SIG-M5 treated with dmso at 0.1 percent for 504 hours (cell line): ENCODE results near the gene RASGEF1C.

Source experiments
- DNase-seq: peaks from one replicate; lab custom pipeline; 2025; ENCODE audit not compliant: unreplicated experiment; lab: John Stamatoyannopoulos, UW

RASGEF1C gene

DNA sequence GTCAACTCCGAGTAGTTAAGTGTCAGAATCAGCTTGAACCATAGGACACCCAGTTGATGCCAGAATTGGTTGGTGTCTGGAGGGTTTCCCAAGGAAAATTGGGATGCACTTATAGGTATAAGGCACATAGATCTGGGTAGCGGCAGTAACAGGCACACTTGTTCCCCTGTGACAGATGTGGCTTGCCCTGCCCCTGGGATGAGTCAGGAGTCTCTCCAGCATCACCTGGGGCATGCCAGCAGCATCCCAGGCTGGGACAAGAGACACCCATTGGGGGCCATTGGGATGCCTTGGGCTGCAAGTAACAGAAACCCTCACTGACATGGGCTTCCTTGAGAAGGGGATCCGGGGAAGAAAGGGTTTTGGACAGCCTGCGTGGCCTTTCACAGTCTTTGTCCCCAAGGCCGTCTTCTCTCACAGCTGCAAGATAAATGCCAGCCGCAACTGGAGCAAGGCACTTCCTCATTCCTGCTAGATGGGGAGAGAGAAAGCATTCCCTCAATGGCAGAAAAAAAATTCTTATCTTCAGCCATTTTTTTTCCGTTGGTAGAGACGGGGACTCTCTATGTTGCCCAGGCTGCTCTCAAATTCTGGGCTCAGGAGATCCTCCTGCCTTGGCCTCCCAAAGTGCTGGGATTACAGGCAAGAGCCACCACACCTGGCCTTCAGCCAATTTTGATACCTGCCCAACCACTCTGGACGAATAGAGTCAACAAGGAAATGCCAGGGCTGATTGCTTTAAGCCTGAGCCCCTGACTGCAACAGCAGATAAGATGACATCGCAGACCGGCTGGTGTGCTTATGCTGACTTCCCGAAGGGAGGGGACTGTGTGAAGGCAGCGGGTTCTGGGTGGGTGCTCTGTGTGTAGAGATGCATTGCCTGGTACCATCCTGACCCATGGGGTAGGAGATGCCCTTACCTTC, 124.1 kb downstream of the RASGEF1C start:
- DNase-seq, result peak; percentile 66

DNA sequence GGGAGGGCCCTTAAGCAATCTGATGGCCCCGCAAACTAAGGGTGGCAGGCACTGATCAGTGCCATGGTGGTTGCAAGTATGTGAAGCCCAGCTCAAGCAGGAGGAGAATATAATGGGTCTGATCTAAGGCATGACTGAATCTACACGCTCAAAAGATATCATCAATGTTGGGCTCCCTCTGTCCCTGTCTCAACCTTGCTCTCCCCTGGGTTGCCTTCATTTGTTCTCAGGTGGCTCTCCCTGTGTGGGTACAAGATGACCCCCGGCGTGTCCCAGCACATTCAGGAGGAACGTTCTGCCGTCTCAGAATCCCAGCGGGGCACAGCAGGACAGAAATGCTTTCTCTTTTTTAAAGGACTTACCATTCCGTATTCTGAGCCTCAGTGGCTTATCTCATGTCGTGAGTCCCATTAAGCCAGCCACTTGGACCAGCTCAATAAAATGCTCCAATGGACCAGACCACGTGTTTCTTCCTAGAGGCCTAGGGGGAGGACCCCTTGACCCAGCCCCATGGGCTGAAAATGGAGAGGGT, 125.4 kb downstream of the RASGEF1C start:
- DNase-seq, result no peak

GRCh38 chr5:180082633-180083420, 126.2 kb downstream of the RASGEF1C start:
- no peak for DNase-seq

GRCh38 chr5:180081481-180081880, 127.5 kb downstream of the RASGEF1C start:
- no peak for DNase-seq

DNA sequence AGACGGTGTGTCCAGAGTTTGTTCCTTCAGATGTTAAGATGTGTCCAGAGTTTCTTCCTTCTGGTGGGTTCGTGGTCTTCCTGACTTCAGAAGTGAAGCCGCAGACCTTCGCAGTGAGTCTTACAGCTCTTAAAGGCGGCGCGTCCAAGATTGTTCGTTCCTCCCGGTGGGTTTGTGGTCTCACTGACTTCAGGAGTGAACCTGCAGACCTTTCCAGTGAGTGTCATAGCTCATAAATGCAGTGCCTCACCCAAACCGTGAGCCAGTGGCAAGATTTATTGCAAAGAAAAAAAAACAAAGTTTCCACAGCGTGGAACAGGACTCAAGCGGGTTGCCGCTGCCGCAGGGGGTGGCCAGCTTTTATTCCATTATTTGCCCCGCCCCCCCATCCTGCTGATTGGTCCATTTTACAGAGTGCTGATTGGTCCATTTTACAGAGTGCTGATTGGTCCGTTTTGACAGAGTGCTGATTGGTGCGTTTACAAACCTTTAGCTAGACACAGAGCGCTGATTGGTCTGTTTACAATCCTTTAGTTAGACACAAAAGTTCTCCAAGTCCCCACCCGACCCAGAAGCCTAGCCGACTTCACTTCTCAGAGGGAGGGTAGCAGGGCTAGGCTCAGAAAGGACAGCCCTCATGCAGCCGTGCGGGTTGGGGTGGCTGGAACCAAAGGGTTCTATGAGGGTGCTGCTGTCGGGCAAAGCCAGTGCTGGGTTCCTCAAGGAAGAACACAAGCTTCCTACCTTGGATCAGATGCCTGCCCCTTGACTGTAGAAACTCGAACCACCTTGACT, 128.3 kb downstream of the RASGEF1C start:
- no peak for DNase-seq

- no peak for DNase-seq
Measured at GRCh38 chr5:180079702-180080466, 129.1 kb downstream of the RASGEF1C start.

GRCh38 chr5:180078348-180078747, 130.7 kb downstream of the RASGEF1C start:
- no peak for DNase-seq

GRCh38 chr5:180077594-180078284, 131.3 kb downstream of the RASGEF1C start:
- DNase-seq, result no peak

- DNase-seq, result no peak
Measured at GRCh38 chr5:180075703-180076102, 133.3 kb downstream of the RASGEF1C start.

DNA sequence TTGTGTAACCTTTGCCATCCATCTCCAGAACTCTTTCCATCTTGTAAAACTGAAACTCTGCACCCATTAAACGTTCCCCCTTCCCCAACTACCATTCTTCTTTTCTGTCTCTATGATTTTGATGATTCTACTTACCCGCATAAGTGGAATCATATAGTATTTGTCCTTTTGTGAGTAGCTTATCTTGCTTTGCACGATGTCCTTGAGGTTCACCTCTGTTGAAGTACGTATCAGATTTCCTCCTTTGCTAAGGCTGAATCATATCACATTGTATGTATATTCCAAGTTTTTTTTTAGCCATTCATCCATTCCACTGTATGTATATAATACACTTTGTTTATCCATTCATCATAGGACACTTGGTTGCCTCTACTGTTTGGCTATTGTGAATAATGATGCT, 134.5 kb downstream of the RASGEF1C start:
- no peak for DNase-seq

GRCh38 chr5:180072556-180072955, 136.5 kb downstream of the RASGEF1C start:
- no peak for DNase-seq

GRCh38 chr5:180072256-180072548, 136.8 kb downstream of the RASGEF1C start:
- DNase-seq, result no peak

DNA sequence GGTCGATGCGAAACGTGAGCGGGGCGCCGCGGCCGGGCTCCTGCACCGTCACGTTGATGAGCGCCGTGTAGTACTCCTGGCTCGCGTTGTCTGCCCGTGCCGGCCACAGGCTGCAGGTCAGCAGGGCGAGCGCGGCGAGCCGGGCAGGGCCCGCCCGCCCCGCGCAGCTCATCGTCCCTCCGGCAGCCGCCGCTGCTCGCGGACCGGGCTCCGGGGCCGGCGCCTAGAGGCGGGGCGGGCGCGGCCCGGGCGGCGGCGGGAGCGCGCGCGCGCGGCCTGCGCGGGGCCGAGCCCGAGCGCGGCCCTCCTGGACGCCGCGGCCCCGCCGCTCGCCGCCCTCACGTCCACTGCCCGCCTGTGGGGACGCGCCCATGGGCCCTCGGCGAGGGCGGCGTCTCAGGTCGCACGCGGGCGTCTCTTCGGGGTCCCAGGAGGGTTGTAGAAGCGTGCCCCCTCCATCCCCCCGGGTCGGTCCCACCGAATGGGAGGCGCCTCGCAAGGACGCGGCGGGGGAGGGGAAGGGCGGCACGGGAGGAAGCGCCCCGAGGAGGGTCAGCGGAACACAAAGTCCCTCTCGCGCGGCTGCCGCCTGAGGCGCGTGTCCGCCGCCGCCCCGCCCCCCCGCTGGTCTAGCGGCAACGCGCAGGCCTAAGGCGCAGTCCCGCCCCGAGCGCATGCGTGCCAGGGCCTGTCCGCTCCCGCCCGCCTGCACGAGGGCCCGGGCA, 137.3 kb downstream of the RASGEF1C start, which contains the start of gene RNF130:
RNF130 (minus strand) TSS at position 229 of the 725 bp plus-strand sequence; CDS start at position 172, 57 bp downstream.
- peak; percentile 84 for DNase-seq

DNA sequence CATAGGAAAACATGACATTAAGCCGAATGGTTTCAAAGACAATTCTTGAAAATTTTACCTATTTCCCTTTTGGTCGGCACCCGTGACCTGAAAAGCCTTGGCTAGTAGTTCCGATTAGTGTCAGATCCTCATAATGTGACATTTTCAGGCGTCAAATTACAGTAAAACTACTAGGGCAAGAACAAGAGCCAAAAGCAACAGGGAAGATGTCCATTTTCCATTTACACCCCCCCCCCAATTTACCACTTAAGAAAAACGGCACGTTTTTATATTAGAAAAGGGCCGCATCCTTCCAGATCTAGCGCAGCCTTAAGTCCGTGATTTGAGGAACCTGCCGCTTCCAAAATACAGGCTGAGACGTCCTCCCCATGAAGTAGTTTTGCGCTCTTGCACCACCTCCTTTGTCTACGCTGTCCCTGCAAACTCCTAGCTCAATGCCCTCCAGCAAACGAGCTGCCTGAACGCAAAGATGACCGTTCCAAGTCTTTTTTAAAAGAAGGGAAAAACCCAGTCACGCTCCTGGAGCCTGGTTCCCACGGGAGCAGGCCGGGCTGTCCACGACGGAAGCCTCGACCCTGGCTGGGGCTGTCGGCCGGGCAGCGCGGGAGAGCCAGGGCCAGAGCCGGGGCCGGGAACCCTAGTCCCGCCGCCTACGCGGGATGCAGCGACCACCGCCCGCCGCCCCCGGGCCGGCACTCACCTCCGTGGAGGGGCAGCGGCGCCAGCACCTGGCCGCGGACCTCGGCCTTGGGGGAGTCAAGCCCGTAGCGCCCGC, 138.1 kb downstream of the RASGEF1C start:
- DNase-seq, result peak; percentile 86

DNA sequence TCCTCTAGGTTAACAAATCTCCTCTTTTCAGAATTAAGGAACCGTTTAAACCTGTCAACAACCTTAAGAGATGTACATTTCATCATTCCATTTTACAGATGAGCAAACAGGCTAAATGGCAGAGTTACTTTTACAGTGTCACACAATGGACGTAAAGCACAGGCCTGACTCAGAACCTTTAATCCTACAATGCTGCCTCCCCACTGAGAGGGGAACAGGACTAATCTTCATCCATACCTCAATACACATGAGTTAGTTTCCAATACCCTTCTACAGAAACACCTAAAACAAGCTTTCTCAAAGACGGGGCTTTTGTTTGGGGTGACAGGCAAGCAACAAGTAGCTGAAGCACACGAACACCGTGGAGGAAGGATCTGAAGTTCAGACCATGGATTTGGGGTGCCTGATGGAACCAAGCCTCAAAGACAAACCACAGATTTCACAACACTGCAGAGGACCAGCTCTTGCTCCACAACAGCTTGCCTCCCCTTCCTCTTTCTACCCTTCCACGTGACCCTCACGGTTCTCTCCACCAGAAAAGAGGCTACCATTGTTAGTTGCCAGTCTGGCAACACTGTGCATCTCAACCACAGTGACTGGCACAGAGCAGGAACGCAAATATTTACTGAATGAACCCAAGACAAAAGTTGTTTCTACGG, 139.3 kb downstream of the RASGEF1C start:
- peak; percentile 99 for DNase-seq

DNA sequence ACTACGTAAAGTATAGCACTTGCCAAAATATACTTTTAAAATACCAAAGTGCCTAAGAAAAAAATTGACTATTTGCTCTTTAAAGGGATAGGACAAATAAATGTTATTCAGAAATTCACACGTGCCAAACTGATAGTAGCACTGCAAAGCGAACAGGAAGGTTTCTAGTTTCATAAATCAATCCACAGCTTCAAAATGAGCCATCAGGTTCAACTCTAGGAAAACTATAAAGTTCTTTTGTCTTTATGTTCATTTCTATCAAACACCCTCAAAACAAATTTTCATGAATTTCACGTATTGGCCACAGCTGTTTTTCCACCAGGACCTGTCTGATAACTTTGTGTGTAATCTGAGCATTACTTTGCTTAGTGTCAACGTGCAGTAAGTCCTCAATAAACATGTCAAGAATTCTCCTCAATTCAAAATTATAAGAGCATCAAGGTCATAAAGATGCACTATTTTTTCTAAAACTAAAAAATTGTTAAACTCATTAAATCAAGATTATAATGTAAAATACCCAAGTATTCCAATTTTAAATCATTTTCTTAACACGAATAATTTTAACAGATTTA, 140.4 kb downstream of the RASGEF1C start:
- no peak for DNase-seq

DNA sequence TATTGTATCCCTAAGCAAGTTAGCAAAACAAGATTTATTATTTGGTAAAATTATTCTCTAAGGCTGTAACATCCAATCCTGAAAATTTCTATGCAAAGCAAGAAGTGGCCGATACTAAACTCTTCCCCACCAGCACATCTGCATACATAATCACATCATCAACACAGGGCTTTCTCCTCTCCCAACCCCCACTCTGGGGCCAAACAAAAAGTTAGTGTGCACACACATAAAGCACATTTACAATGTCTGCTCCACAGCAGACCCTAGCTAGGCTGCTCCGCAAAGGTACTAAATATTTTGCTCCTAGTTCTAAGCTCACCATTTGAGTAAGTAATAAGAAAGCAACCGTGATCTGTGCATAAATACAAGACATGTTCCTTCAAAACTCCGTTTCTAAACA, 141.0 kb downstream of the RASGEF1C start:
- DNase-seq, result no peak
